ENCODE measurements around the gene CTH.
"Not testable (repeated sequence)": the region's sequence is repeated elsewhere in the genome, so short reads cannot be mapped to it uniquely, and the experiment has no call there.

The CTH gene

DNA sequence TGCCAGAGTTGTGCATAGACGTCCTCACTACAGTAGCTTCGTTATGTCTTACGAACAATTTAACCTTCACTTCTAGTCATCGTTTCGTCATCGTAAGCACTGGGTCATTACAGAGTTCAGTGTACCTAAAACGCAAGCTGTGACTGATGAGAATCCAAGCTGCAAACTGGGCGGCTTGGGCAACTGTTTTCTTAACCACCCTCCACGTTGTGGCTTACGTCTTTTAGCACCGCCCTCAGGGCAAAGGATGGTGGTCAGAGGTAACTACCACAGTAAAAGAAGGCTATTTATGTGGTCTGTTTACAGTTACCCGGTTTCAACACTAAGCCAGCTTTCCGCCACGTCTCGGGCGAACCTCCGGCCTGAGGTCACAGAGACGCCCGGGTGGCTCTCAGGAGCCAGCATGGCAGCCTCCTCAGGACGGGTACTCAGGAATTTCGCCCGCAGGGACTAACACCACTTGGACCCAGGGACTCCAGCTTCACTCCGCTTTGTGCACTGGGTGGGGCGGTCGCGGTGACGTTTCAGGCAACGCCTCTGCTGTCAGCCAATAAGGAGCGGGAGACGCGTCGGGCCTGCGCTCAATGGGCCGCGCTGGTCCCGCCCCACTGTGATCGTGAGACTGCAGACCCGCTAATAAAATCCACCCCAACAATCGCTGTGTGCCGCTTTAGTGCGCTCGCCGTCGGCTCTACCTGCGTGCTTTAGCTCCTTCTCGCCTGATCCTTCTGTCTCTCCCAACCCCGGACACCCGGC, at the start of gene CTH:
TSS of gene CTH (plus strand) at position 665 of the 756 bp plus-strand sequence. CDS start 148 bp downstream, outside the sequence.
- Histone ChIP-seq H3K27me3 (no peaks in the 10 kb centered on the region), H3K9me3 (no peaks in the 10 kb centered on the region), H3K4me3 (peak within 1 kb of the TSS; percentile 66 to 75), H3K36me3 (peaks cover 0 to under 1% (median 0%) of the 10 kb centered on the region in 3 donors), H3K27ac (peak within 1 kb of the TSS; percentile 91 to 97), H3K4me1 (peaks cover 0 to 22% (median 12%) of the 10 kb centered on the region in 4 donors)
- peak; percentile 97 to 99 for DNase-seq
- TF ChIP-seq CTCF (IDR thresholded peaks at IDR 0.05), result no peak
- intact Hi-C loops (cut with DNase I; ENCODE audit: low total_unique reads), result loop anchor here (1.0 to 10.0 kb wide), 2 partner anchors 56 to 186 kb away; partner anchors contain the start of genes ANKRD13C and SRSF11

DNA sequence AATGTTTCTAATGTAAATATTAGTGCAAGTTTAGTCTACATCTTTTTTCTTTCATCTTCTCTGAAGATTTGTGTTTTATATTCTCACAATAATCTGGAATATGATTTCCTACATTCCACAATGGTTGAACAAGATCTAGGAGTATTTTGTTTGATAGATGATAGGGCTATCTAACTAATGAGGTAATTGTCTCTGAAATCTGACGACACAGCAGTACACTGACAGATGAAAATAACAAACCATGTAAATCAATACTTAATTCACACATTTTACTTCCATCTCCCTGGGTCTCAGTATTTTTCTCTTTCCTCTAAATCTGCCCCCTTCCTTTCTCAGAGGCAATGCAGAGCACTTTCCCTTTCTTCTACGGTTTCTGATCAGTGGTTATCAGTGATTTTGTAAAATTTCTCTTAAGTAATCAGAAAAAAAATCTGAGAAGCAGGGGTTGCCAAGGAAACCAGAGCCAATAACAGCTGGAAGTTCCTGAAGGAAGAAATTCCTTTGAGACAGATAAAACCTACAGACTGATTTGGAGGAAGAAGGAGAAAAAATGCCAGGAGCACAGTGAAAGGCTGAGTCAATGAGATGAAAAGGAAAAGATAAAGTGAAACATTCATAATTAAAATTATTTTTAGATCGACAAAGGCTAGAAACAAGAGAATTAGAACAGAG, 49.2 kb upstream of the CTH start:
- no peak overlapping the region for H3K4me3 ChIP-seq
- H3K27me3 ChIP-seq, result no peaks in the 10 kb centered on the region
- peaks cover 0 to 9% (median 1%) of the 10 kb centered on the region in 3 donors for H3K36me3 ChIP-seq
- no peak overlapping the region for H3K27ac ChIP-seq
- no peaks in the 10 kb centered on the region for H3K9me3 ChIP-seq
- TF ChIP-seq CTCF (IDR thresholded peaks at IDR 0.05), result no peak
- DNase-seq, result no peak
- intact Hi-C loops (cut with DNase I; ENCODE audit: low total_unique reads), result no loop called here
- no peaks in the 10 kb centered on the region for H3K4me1 ChIP-seq

- DNase-seq, result no peak
- intact Hi-C loops (cut with DNase I; ENCODE audit: low total_unique reads), result no loop called here
- Histone ChIP-seq H3K27me3 (no peaks in the 10 kb centered on the region), H3K9me3 (no peaks in the 10 kb centered on the region), H3K4me3 (no peak overlapping the region), H3K36me3 (peaks cover 0 to 32% (median 16%) of the 10 kb centered on the region in 3 donors), H3K4me1 (no peaks in the 10 kb centered on the region), H3K27ac (no peak overlapping the region)
- no peak for TF ChIP-seq CTCF (IDR thresholded peaks at IDR 0.05)
Observed at GRCh38 chr1:70364439-70364838, 46.6 kb upstream of the CTH start.

DNA sequence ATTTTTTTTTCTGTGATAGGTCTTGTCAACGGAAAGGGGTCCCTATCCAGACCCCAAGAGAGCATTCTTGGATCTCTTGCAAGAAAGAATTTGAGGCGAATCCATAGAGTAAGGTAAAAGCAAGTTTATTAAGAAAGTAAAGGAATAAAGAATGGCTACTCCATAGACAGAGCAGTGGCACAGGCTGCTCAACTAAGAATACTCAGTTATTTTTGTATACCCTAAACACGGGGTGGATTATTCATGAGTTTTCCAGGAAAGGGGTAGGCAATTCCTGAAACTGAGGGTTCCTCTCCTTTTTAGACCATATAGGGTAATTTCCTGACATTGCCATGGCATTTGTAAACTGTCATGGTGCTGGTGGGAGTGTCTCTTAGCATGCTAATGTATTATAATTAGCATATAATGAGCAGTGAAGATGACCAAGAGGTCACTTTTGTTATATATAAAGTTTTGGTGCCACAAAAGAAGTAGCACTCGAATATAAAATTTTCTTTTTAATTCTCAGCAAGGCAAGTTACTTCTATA, 44.6 kb upstream of the CTH start:
- H3K27ac ChIP-seq; DNase-seq; H3K27me3 ChIP-seq; H3K4me3 ChIP-seq; intact Hi-C loops (cut with DNase I; ENCODE audit: low total_unique reads); H3K4me1 ChIP-seq; H3K9me3 ChIP-seq: not testable (repeated sequence)
- peaks cover 0 to 36% (median 16%) of the 10 kb centered on the region in 3 donors for H3K36me3 ChIP-seq

GRCh38 chr1:70366997-70367396, 44.1 kb upstream of the CTH start:
- H3K36me3 ChIP-seq, result peaks cover 0 to 41% (median 16%) of the 10 kb centered on the region in 3 donors
- H3K27ac ChIP-seq; intact Hi-C loops (cut with DNase I; ENCODE audit: low total_unique reads): not testable (repeated sequence)

GRCh38 chr1:70367397-70367796, 43.7 kb upstream of the CTH start:
- intact Hi-C loops (cut with DNase I; ENCODE audit: low total_unique reads); H3K27me3 ChIP-seq; H3K27ac ChIP-seq: not testable (repeated sequence)

More at GRCh38 chr1:70366997-70367396, 44.1 kb upstream of the CTH start:
- H3K4me3 ChIP-seq, DNase-seq, H3K4me1 ChIP-seq, H3K27me3 ChIP-seq, H3K9me3 ChIP-seq: not testable (repeated sequence)

DNA sequence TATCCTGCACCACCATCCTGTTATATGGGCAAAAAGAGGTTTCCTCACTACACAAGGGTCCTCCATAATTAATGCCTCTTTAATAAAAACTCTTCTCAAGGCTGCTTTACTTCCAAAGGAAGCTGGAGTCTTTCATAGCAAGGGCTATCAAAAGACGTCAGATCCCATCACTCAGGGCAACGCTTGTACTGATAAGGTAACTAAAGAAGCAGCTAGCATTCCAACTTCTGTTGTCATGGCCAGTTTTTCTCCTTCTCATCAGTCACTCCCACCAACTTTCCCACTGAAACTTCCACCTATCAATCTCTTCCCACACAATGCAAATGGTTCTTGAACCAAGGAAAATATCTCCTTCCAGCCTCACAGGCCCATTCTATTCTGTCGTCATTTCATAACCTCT, 39.5 kb upstream of the CTH start:
- H3K27ac ChIP-seq; H3K9me3 ChIP-seq; intact Hi-C loops (cut with DNase I; ENCODE audit: low total_unique reads); DNase-seq; H3K4me1 ChIP-seq; H3K27me3 ChIP-seq; H3K4me3 ChIP-seq: not testable (repeated sequence)
- peaks cover 0 to 46% (median 16%) of the 10 kb centered on the region in 3 donors for H3K36me3 ChIP-seq

More at GRCh38 chr1:70367397-70367796, 43.7 kb upstream of the CTH start:
- not testable (repeated sequence) for DNase-seq, H3K9me3 ChIP-seq, H3K4me1 ChIP-seq, H3K4me3 ChIP-seq
- H3K36me3 ChIP-seq, result peaks cover 0 to 45% (median 16%) of the 10 kb centered on the region in 3 donors
